ENCODE measurements around the gene LPP.

DNA sequence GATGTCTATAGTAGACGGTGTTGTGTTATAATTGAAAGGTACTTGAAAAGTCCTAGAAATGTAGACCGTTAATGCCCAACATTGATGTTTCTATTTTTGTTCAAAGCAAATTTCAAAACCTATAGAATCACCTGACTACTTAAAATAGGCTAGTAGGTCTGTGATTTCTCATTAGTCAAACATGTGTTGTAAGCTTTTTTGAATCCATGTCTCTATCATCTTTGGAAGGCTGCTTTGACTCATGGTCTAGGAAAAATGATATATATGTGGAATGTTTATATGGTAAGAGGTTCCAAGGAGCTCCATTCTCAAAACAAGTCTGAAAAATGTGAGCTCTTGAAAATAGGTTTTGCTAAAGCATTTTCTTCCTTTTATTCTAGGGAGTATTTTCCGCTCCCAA lies 375.3 kb downstream of the LPP start:
- TF ChIP-seq CTCF (IDR thresholded peaks at IDR 0.05) = no peak
- TF ChIP-seq POLR2A (IDR thresholded peaks at IDR 0.05) = no peak
